RPMI8226 (cell line): ENCODE data around the gene ITGB8.

Experiments
- DNase-seq: peaks from one replicate; pipeline ENCODE4 v3.0.0-alpha.2; 2015

The ITGB8 gene

GRCh38 chr7:20344396-20344795, 13.7 kb downstream of the ITGB8 start:
- DNase-seq = no peak

- no peak for DNase-seq
Observed at GRCh38 chr7:20346577-20346976, 15.9 kb downstream of the ITGB8 start.

GRCh38 chr7:20347680-20348079, 17.0 kb downstream of the ITGB8 start:
- no peak for DNase-seq

GRCh38 chr7:20348125-20348807, 17.6 kb downstream of the ITGB8 start:
- DNase-seq = no peak

GRCh38 chr7:20350518-20350951, 19.8 kb downstream of the ITGB8 start:
- no peak for DNase-seq

GRCh38 chr7:20350996-20351692, 20.4 kb downstream of the ITGB8 start:
- DNase-seq = no peak

- DNase-seq = no peak
Observed at GRCh38 chr7:20351901-20352300, 21.2 kb downstream of the ITGB8 start.

- no peak for DNase-seq
Observed at GRCh38 chr7:20352573-20353306, 22.0 kb downstream of the ITGB8 start.

GRCh38 chr7:20354610-20355528, 24.2 kb downstream of the ITGB8 start:
- no peak for DNase-seq

- no peak for DNase-seq
Observed at GRCh38 chr7:20358106-20358505, 27.4 kb downstream of the ITGB8 start.

- no peak for DNase-seq
Observed at GRCh38 chr7:20358762-20359282, 28.1 kb downstream of the ITGB8 start.

GRCh38 chr7:20359341-20359963, 28.8 kb downstream of the ITGB8 start:
- DNase-seq = no peak

GRCh38 chr7:20362574-20363253, 32.0 kb downstream of the ITGB8 start:
- DNase-seq = no peak

GRCh38 chr7:20364571-20365196, 34.0 kb downstream of the ITGB8 start:
- no peak for DNase-seq

GRCh38 chr7:20365486-20365885, 34.8 kb downstream of the ITGB8 start:
- DNase-seq = no peak

- no peak for DNase-seq
Observed at GRCh38 chr7:20374399-20374798, 43.7 kb downstream of the ITGB8 start.

- peak; percentile 21 for DNase-seq
Observed at GRCh38 chr7:20376796-20377195, 46.1 kb downstream of the ITGB8 start.

GRCh38 chr7:20381406-20382034, 50.8 kb downstream of the ITGB8 start:
- no peak for DNase-seq

- DNase-seq = no peak
Observed at GRCh38 chr7:20383351-20383750, 52.7 kb downstream of the ITGB8 start.

- no peak for DNase-seq
Observed at GRCh38 chr7:20385126-20385525, 54.4 kb downstream of the ITGB8 start.
